ENCODE results near the gene GGA1.
"Not testable (repeated sequence)": the region's sequence is repeated elsewhere in the genome, so short reads cannot be mapped to it uniquely, and the experiment has no call there.

The GGA1 gene

DNA sequence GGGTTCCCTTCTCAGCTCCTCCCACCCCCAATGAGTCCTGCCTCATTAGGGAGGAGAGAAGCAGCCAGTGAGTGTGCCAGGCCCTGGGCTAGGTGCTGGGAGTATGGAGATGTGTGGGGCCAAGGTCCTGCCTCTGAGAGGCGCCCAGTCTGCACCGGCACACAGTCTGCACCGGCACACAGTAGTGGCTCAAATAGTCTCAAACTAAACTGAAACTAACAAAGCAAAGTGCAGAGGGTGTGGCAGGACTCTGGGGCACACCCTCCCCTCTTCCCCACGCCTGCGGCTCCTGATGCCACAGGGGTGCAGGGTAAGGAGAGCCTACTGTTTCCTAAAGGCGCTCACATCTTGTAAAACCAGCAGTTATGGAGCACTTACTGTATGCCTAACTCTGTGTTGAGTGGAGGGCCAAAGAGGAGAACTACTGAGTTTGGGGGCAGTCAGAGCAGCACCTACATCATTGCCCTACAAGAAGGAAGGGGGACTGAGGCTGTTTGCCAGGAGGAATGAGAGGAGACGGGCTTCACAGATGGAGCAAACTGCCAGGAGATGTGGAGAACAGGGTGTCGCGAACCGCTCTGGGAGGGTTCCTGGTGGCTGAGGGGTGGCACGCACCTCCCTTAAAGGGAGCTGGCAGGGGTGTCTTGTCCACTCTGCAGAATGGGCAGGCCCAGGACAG, 29.9 kb downstream of the GGA1 start:
- Histone ChIP-seq H3K27ac (peak overlapping the region in 19 of 21 experiments; percentile 26 to 100 (median 88)), H3K4me3 (peak overlapping the region; percentile 47 to 85 (median 74))

DNA sequence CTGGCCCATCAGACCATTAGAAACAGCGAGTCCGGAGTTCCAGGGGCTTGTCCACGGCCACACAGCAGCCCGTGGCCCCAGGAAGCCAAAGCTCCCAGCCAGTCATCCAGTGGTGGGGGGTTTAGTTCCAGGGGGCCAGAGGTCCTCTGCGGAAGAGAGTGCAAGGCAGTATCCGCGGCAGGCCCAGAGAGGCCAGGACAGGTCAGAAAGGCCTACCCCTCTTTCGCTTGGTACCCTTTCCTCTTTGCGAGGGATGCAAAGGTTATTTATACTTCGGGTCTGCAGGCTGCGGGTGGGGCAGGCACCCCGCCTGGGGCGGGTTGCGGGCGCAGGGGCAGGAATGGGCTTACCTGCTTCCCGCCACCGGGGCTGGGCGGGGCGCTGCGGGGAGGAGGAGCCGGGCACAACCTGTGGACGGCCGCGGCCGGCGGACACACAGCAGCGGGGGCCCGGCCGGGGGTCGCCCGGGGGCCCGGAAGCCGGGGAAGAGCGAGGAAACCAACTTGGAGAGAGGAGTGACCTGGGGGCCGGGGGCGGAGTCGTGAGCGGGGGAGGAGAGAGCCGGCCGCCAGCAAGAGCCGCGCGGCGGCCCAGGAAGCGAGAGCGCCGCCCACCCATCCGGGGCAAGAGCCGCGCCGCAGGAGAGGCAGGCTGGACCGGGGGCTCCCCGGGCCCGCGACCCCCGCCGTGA, 30.6 kb downstream of the GGA1 start, which contains the start of gene SH3BP1:
Gene SH3BP1, plus strand, starts transcription at position 600 of the 691 bp plus-strand sequence. CDS start 119 bp downstream, outside the sequence.
- peak within 1 kb of the TSS; percentile 47 to 85 (median 74) for H3K4me3 ChIP-seq
- H3K27ac ChIP-seq = peak within 1 kb of the TSS; percentile 67 to 100 (median 88)

DNA sequence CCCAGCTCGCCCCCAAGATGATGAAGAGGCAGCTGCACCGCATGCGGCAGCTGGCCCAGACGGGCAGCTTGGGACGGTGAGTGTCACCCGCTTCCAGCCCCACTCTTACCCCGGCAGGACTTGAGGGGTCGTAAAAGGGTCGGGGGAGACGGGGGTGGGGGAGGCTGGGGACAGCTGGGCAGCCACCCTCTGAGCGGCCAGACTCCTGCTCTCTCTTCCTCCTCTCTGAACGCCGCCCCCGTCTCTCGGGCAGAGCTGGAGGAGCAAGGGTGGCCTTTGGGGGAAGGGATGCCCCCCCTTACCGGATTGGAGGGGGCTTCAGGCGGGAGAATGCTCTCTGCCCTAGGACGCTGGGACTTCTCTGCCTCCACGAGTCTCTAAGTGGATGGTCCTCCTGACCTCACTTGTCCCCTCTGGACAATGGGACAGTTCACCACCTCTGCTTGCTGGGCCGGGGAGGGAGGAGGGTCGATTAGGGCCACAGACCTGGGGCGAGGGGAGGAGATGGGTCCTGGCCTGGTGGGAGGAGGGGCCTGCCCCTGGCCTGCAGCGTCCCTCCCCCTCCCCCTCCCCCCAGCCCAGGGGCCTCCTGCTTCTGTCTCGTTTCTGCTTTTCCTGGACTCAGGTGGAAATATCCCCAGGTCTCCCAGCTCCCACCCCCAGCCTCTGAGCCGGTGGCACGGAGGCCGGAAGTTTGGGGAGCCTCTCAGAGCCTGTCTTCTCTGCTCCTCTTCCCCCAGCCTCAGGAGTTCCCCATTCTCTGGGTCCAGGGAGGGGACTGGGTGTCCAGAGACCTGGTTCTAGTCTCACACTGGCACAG, 31.3 kb downstream of the GGA1 start:
- H3K27ac ChIP-seq = peak overlapping the region; percentile 67 to 100 (median 88)
- peak overlapping the region; percentile 47 to 85 (median 74) for H3K4me3 ChIP-seq

DNA sequence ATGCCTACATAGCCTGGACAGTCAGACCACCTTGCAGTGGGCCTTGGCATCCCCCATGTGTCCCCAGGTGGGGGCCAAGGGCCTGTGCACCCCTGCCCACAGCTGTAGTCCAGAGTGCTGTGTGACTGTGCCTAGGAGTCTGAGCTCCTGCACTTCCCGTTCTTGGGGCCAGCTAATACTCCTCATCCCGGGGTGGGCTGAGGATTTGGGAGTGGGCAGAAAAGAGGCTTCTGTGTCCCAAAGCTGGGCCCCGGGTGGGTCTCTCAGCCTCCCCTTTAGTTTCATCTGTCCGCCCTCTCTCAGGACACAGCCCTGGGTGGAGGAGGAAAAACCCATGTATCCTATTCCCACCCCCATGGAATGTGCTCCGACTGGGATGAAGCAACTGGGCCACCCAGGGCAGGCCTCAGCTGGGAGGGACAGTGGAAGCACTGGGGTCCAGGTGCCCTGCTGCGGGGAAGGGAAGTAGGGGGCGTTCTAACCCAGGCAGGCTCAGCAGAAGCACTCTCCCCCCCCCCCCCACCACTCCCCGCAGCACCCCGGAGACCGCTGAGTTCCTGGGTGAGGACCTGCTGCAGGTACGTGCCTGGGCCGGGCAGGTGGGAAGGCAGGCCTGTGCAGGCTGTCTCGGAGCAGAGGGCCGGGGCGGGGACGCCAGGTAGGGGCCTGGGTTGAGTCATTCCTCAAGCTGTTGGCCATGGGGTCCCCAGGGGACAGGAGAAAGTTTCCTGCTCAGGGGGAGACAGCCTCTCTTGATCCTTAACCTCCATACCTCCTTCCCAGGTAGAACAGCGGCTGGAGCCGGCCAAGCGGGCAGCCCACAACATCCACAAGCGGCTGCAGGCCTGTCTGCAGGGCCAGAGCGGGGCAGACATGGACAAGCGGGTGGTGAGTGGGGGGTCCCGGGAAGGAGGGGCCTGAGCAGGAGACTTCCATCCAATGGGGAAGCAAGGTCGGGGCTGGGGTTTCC, 32.2 kb downstream of the GGA1 start:
- Histone ChIP-seq H3K4me3 (peak overlapping the region; percentile 47 to 85 (median 74)), H3K27ac (peak overlapping the region; percentile 67 to 100 (median 88))

DNA sequence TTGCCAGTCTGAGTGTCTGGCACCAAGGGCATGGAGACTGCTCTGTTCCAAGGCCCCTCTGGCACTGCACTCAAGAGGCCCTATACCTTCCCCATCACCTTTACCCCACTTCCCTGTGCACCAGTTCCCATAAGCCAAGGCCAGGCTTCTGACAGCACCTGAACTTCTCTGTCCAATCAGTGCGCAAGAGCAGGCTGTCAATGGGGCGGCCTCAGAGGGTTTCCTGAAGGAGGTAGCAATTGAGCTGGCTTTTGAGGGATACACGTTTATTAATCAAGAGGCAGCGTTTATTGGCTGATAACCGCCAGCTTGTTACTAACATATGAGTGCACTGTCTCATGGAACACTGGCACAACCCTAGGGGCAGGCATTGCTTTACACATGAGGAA, 32.9 kb downstream of the GGA1 start:
- peak overlapping the region in 19 of 21 experiments; percentile 1 to 100 (median 88) for H3K27ac ChIP-seq
- H3K4me3 ChIP-seq = peak overlapping the region in 5 of 7 experiments; percentile 47 to 81 (median 74)

DNA sequence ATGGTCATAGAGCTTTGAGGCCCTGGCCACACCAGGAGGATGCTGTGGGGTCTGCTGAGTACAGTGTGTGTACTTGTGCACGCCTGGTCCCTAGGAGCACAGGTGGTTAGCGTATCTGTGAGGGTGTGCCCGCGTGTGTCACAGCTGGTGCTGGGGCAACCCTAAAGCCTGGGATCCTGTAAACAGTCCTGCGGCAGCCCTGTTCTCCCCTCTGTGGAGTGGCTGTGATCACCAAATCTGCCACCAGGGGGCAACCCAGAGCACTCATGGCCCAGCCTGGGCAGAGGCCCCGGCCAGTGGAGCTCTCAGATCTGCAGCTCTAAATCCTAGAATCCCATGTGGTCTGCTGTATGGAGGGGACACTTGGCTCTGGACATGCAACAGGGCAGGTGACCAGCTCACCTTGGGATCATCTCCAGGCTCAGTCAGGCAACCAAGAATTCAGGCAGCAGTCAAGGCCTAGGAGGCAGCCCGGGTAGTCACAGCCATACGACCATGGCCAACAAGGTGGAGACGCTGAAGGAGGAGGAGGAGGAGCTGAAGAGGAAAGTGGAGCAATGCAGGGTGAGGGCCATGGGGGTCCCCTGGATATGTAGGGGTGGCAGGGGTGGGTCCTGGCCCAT, 34.7 kb downstream of the GGA1 start:
- Histone ChIP-seq H3K27ac (peak overlapping the region in 6 of 21 experiments; percentile 32 to 57 (median 42)), H3K4me3 (no peak overlapping the region)

DNA sequence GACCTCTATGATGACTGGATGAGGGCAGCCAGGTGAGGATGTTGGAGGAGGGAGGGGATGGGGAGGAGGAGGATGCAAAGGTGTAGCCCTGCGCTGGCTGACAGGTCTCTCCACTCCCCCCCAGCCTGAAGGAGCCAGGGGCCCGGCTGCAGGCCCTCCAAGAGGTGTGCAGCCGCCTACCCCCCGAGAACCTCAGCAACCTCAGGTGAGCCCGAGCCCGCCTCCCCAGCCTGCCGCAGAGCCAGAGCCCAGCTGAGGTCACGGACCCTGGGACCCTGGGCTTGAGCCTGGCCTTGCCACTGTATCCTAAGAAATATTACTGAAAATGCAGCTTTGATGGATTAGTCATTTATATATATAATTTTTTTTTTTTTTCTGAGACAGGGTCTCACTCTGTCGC, 38.7 kb downstream of the GGA1 start:
- H3K27ac ChIP-seq = no peak overlapping the region
- H3K4me3 ChIP-seq = no peak overlapping the region

DNA sequence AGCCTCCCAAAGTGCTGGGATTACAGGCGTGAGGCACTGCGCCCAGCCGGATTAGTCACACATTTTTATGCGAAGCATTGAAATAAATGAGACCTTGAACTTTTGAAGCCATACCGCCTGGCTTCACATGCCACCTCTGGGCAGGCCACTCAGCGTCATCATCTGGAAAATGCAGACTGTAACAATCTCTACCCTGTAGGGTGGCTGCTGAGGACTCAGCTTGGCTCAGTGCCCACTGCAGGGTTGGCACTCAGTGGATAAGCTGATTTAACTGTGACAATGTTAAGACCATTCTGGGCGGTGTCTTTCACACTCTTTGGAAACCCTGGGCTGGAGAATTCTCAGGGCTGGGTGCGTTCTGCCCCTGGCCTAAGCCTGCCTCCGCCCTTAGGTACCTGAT, 39.3 kb downstream of the GGA1 start:
- H3K4me3 ChIP-seq = no peak overlapping the region
- H3K27ac ChIP-seq = no peak overlapping the region

DNA sequence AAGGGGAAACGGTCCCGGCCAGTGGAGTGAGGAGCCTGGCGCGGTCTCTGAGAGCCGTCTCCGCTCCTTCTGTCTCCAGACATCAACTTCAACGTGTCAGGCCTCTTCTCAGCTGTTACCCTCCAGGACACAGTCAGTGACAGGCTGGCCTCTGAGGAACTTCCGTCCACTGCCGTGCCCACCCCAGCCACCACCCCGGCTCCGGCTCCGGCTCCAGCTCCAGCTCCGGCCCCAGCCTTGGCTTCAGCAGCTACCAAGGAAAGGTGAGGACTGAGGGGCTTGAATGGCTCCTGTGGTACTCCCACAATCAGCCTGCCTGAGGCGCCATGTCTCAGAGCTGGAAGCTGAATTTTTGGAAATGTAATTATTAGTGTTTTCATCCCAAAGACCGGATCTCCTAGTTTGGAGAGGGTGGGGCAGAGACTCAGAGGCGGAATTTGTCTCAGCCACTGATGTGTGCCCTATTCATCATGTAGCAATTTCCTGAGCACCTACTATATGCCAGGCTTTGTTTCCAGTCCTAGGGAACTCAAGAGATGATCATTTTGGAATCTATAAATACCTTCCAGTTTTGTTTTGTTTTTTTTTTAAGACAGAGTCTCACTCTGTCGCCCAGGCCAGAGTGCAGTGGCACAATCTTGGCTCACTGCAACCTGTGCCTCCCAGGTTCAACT, 42.0 kb downstream of the GGA1 start:
- H3K4me3 ChIP-seq = no peak overlapping the region
- no peak overlapping the region for H3K27ac ChIP-seq

DNA sequence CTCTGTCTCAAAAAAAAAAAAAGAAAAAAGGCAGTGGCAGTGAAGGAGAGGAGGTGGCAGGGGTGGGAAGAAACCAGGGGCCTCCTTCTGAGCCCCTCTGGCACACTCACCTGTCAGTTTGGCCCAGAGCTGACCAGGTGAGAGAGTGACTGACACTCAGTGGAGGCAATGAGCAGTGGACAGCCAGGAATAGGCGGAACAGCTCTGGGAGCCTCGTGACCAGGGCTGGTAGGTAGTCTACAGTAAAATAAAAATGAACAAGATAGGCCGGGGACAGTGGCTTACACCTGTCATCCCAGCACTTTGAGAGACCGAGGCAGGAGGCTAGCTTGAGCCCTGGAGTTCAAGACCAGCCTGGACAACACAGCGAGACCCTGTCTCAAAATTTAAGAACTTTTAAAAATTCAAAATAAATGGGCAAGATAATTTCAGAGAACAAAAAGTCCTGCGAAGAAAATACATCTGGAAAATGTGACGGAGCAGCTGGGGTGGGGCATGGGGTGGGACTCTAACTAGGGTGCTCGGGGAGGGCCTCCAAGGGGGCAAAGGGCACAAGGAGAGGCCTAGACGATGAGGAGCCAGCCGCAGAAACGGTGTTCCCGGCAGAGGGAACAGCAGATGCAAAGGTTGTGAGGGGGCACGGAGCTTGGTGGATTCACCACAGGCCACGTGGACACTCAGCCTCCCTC, 46.1 kb downstream of the GGA1 start:
- peak overlapping the region in 1 of 21 experiments; percentile 27 for H3K27ac ChIP-seq

DNA sequence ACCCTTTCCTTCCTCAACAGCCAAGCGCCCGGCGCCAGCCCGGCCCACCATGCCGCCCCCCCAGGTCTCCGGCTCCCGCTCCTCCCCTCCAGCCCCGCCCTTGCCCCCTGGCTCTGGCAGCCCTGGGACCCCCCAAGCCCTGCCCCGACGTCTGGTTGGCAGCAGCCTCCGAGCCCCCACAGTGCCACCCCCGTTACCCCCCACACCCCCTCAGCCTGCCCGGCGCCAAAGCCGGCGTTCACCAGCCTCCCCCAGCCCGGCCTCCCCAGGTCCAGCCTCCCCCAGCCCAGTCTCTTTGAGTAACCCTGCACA, 46.6 kb downstream of the GGA1 start:
- no peak overlapping the region for H3K4me3 ChIP-seq
- H3K27ac ChIP-seq = peak overlapping the region in 2 of 21 experiments; percentile 27 to 28

More for the DNA sequence above, 46.1 kb downstream of the GGA1 start:
- H3K4me3 ChIP-seq = no peak overlapping the region

DNA sequence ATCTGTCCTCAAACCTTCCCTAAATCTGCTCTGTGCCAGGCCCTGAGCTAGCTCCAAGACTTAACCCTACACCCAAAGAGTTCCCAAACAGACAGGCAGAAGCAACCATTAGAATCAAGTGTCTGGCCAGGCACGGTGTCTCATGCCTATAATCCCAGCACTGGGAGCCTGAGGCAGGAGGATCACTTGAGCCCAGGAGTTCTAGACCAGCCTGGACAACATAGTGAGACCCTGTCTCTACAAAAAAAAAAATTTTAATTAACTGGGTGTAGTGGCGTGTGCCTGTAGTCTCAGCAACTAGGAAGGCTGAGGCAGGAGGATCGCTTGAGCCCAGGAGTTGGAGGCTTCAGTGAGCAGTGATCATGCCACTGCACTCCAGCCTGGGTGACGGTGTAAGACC, 47.9 kb downstream of the GGA1 start:
- not testable (repeated sequence) for H3K4me3 ChIP-seq
- peak overlapping the region in 1 of 21 experiments; percentile 28 for H3K27ac ChIP-seq

DNA sequence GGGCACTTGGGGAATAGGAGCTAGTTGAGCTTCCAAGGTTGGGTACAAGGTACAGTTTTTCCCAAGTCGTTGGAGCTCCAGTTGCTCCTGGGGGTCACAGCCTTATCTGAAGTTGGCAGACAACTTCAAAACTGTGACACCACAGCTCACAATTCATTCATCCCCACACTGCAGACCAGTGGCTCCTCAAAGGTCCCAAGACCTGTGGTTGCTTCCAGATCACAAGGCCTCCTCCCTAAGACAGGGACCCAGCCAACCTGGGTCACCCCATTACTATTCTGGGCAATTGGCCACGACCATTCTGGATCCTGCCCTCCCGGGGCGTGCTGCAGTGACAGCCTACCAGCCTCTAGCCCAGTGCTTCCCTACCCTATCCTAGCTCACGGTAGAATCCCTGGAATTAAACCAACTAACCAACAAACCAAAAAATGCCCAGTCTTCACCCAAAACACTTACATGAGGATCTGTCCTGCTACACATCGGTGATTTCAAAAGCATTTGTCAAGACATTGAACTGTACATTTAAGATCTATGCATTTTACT, 49.0 kb downstream of the GGA1 start:
- Histone ChIP-seq H3K27ac (peak overlapping the region in 19 of 21 experiments; percentile 7 to 81 (median 50)), H3K4me3 (peak overlapping the region; percentile 17 to 71 (median 45))

DNA sequence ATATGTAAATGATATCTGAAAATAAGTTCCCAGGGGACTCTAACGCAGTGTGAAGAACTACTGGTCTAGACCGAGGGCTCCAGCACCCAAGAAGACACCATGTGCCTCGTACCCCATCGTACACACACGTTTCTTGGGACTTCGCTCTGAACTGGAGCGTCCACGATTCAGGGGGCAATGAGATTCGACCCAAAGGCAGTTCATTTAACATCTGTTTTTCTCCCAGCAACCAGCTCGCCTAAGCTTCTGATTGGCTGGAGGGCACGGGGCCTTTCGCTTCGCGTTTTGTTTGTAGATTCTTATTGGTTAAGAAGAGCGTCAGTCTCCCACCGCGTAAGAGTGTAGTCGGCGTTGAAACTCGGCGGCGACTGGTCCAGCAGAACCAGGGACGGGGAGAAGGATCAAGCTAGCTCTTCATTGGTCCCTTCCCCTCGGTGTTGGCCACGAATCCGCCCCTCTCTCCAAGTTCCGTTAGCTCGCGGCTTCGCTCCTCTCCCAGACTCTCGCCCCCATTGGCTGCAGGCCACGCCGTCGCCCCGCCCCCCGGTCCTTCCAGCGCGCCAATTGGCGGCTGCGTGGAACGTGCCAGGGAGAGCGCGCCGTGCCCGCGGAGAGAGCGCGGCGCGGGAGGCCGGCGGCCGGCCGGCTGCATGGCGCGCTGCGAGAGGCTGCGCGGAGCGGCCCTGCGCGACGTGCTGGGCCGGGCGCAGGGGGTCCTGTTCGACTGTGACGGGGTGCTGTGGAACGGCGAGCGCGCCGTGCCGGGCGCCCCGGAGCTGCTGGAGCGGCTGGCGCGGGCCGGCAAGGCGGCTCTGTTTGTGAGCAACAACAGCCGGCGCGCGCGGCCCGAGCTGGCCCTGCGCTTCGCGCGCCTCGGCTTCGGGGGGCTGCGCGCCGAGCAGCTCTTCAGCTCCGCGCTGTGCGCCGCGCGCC, 49.8 kb downstream of the GGA1 start, which contains the start of gene PDXP:
Gene PDXP, plus strand, starts transcription at position 591 of the 933 bp plus-strand sequence. Its CDS starts 60 bp downstream, at position 651.
- Histone ChIP-seq H3K27ac (peak within 1 kb of the TSS in 19 of 21 experiments; percentile 19 to 81 (median 60)), H3K4me3 (peak within 1 kb of the TSS; percentile 32 to 71 (median 46))

DNA sequence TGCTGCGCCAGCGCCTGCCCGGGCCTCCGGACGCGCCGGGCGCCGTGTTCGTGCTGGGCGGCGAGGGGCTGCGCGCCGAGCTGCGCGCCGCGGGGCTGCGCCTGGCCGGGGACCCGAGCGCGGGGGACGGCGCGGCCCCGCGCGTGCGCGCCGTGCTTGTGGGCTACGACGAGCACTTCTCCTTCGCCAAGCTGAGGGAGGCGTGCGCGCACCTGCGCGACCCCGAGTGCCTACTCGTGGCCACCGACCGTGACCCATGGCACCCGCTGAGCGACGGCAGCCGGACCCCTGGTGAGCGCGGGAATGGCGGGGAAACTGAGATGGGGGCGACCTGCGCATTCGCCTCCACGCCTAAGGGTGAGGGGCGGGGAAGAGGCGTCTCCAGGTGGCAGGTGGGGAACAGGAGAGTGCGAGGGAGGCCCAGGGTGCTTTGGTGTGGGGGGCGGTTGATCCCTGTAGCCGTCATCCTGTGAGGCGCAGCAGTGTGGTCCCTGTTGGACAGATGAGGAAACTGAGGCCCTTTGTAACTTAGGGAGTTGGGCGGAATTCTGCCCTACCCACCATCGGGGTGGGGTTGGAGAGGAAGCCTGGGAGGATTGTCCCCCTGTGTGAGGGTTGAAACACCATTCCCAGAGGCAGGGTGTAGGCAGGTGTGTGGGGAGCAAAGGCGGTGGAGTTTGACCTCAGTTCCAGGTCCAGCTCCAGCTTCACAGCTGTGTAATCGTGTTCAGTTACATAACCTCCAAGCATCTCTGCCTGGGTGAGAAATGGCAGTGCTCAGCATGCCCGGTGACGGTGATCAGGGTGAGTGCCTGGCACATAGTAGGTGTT, 50.6 kb downstream of the GGA1 start:
- H3K4me3 ChIP-seq = peak overlapping the region; percentile 32 to 71 (median 46)
- H3K27ac ChIP-seq = peak overlapping the region in 9 of 21 experiments; percentile 44 to 81 (median 61)
